Cardiac fibroblast (primary cell): Measurements from ENCODE around the gene PPTC7.

Experiments
- DNase-seq, 2 donors: peaks; one replicate each; pipeline versions ENCODE4 v3.0.0 to v3.0.0-alpha.2; 2010; ENCODE audit warnings: low read depth in 2 of 2
- H3K4me3 ChIP-seq, 2 donors: replicated peaks in 1 of 2; 1 replicate in 1 of 2; 2 replicates in 1 of 2; pipeline ENCODE4 v1.5.1; 2011; ENCODE audit warnings: low read depth in 2 of 2, low read length in 2 of 2, mild to moderate bottlenecking in 2 of 2, moderate library complexity in 1 of 2
- TF ChIP-seq, protein P1 (sequence below): IDR thresholded peaks from one replicate; pipeline ENCODE4 v1.5.1; 2011; ENCODE audit warnings: low read depth, mild to moderate bottlenecking, low read length, inconsistent platforms

The PPTC7 gene

DNA sequence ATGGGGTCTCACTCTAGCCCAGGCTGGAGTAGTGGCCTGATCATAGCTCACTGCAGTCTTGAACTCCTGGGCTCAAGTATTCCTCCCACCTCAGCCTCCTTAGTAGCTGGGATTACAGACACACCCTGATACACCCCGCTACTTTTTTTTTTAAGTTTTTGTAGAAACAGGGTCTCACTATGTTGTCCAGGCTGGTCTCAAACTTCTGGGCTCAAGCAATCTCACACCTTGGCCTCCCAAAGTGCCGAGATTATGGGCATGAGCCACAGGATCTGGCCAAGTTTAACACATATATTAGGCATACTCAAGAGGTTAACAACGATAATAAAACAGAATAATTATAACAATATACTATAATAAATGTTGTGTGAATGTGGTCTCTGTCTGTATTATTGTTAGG, 25.8 kb downstream of the PPTC7 start:
- no peak for DNase-seq
- no peak overlapping the region for H3K4me3 ChIP-seq
- TF ChIP-seq, protein P1, sequence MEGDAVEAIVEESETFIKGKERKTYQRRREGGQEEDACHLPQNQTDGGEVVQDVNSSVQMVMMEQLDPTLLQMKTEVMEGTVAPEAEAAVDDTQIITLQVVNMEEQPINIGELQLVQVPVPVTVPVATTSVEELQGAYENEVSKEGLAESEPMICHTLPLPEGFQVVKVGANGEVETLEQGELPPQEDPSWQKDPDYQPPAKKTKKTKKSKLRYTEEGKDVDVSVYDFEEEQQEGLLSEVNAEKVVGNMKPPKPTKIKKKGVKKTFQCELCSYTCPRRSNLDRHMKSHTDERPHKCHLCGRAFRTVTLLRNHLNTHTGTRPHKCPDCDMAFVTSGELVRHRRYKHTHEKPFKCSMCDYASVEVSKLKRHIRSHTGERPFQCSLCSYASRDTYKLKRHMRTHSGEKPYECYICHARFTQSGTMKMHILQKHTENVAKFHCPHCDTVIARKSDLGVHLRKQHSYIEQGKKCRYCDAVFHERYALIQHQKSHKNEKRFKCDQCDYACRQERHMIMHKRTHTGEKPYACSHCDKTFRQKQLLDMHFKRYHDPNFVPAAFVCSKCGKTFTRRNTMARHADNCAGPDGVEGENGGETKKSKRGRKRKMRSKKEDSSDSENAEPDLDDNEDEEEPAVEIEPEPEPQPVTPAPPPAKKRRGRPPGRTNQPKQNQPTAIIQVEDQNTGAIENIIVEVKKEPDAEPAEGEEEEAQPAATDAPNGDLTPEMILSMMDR, result no peak

DNA sequence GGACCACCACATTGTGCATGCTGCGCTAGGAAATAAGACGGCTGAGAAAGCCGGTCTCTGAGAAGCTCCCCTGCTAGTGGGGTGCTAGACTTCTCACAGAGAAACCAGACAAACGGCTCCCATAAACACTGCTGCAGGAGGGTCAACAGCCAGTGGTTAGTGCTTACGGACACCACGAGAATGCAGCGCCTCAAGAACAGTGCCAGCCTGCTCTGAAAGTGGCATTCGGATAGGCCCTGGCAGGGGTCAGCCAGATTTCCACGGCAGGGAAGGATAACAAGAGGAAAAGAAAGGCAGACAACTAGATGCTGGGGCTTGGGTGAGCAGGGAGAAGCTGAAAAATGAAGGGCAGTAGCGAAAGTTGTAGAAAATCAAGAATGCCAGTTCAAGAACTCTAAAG, 26.4 kb downstream of the PPTC7 start:
- TF ChIP-seq, protein P1, result no peak
- no peak overlapping the region for H3K4me3 ChIP-seq
- no peak for DNase-seq

DNA sequence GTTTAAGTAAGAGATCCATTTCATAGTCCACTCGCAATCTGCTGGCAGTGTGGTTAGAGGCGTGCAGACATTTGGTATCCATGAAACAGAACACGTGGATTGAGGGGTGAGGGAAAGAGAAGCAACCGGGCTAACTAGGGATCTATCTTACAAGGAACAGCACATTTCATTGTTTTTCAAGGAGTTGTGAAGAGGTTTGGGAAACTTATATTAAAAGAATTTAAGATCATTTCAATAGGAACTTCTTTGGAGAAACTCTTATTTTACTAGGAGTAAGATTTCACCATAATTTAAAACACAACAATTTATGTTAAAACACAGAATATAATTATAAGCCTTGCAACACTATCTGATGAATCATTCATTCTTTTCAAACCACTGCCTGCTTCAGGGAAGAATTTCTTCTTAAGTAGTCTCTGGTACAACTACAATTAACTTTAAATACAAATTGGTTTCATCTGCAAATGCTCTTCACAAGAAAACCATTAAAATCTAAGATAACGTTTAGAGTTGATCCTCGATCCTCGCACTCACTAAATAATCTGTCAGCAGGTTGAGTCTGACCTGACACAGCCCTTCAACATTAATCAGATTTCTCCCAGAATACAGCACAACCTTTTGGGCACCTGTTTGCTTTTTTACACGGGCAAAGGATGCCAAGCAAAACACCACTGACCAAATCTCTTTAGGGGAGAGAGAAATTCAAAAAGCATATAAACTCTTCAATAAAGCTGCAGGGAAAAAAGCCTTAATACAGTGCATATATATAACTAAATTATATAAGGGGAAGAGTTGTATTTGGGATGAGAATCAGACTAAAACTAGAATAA, 27.3 kb downstream of the PPTC7 start:
- no peak overlapping the region for H3K4me3 ChIP-seq
- DNase-seq, result peak; percentile 49 to 66
- TF ChIP-seq, protein P1, result no peak

DNA sequence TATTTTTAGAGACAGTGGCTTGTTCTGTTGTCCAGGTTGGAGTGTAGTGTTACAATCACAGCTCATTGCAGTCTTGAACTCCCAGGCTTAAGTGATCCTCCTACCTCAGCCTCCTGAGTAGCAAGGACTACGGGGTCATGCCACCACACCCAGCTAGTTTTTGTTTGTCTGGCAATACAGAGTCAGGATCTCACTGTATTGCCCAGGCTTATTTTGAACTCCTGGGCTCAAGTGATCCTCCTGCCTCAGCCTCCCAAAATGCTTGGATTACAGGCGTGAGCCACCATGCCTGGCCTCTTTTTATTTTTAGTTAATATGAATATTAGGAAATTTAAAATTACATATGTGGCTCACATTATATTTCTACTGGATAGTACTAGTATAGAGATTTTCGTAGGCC, 28.9 kb downstream of the PPTC7 start:
- DNase-seq, result no peak

DNA sequence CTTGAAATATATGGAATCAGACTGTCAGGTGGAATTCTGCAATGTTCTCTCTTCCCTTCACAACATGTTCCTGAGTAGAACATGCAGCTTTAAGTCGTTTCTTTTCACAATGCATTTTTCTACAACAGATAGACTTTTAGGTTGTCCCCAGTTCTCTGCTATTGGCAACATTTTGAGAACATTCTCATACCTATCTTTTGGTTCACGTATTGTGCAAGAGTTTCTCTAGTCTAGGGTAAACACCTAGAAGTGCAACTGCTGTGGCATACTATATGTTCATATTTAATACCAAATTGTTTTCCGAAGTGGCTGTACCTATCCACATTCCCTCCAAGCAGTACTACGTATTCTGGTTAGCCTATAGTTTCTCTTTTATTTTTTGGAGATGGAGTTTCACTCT, 32.1 kb downstream of the PPTC7 start:
- DNase-seq, result no peak
- no peak overlapping the region for H3K4me3 ChIP-seq
- TF ChIP-seq, protein P1, result no peak

More for the DNA sequence above, 28.9 kb downstream of the PPTC7 start:
- H3K4me3 ChIP-seq, result no peak overlapping the region
- TF ChIP-seq, protein P1, result no peak

DNA sequence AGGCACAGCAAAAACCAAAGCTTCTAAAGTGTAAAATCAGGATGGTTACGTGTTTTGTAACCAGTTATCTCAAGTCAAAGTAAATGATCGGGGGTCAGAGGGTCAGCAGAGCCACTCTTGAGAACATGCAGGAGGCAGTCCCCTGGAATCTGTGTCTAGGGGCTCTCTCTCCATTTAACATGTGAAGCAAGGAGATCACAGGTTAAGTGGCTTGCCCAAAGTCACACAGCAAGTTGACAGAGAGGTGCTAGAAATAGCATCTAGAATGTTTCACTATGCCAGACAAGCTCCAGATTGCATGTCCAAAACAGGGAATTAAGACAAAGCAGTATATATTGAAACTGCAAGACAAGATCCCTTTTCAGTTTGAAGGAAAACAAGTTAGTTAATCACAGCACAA, 33.4 kb downstream of the PPTC7 start:
- H3K4me3 ChIP-seq, result no peak overlapping the region
- TF ChIP-seq, protein P1, result no peak
- no peak for DNase-seq
